GM12878 (cell line): ENCODE data around the gene KLF11. TPM values are rescaled to one million over a fixed set of nuclear protein-coding genes. Genes with fewer than 3 reads are reported as not detected.

Source experiments
- CHD1 ChIP-seq: IDR thresholded peaks from 2 replicates; pipeline ENCODE4 v1.6.1; 2012; ENCODE audit warnings: low read depth, low read length, improper control_type of control experiment
- JUND ChIP-seq: IDR thresholded peaks from 2 replicates; pipeline ENCODE4 v1.6.1; 2012; ENCODE audit warnings: low read depth, mild to moderate bottlenecking, low read length, improper control_type of control experiment, moderate library complexity
- KAT2A ChIP-seq: conservative IDR thresholded peaks from 2 replicates; pipeline ENCODE4 v1.6.1; 2011; ENCODE audit warnings: low read depth, low read length; ENCODE audit not compliant: control insufficient read depth
- MYC ChIP-seq: IDR thresholded peaks from 2 replicates; pipeline ENCODE4 v1.6.1; 2011; ENCODE audit warnings: mild to moderate bottlenecking, low read length, moderate library complexity, inconsistent platforms; ENCODE audit not compliant: insufficient read depth, insufficient replicate concordance, insufficient read length, severe bottlenecking
- RAD51 ChIP-seq: fragments of 450-650 bp; IDR thresholded peaks from 2 replicates; pipeline ENCODE4 v1.6.1; 2016; ENCODE audit warnings: moderate library complexity, mild to moderate bottlenecking, inconsistent platforms
- RELA ChIP-seq: fragments of 450-650 bp; IDR thresholded peaks from 2 replicates; pipeline ENCODE4 v1.8.0; 2014; ENCODE audit warnings: borderline replicate concordance; ENCODE audit not compliant: partially characterized antibody
- SMAD1 ChIP-seq: fragments of 450-650 bp; IDR thresholded peaks from 2 replicates; pipeline ENCODE4 v1.6.1; 2018; ENCODE audit warnings: mild to moderate bottlenecking, low read depth; ENCODE audit not compliant: partially characterized antibody
- SPI1 ChIP-seq: IDR thresholded peaks from 2 replicates; pipeline ENCODE4 v1.6.1; 2011; ENCODE audit warnings: low read depth, mild to moderate bottlenecking, low read length, moderate library complexity, borderline replicate concordance; ENCODE audit not compliant: insufficient read depth
- SRF ChIP-seq, 2 experiments: IDR thresholded peaks; 2 replicates each; pipeline ENCODE4 v1.6.1; 2011; ENCODE audit warnings: low read depth in 2 of 2, low read length in 2 of 2, mild to moderate bottlenecking in 1 of 2, moderate library complexity in 1 of 2
- STAT1 ChIP-seq: fragments of 450-650 bp; conservative IDR thresholded peaks from 2 replicates; pipeline ENCODE4 v1.6.1; 2014; ENCODE audit warnings: antibody characterized with exemption, mild to moderate bottlenecking
- YBX1 ChIP-seq: fragments of 450-650 bp; IDR thresholded peaks from 2 replicates; pipeline ENCODE4 v1.6.1; 2016; ENCODE audit warnings: antibody characterized with exemption
- ZNF24 ChIP-seq: fragments of 450-650 bp; IDR thresholded peaks from 2 replicates; pipeline ENCODE4 v1.6.1; 2017; ENCODE audit warnings: antibody characterized with exemption, mild to moderate bottlenecking
- polyA plus RNA-seq, 11 experiments: library from polyadenylated mRNA; depleted of rRNA in 4 of 11; unstranded in 6 of 11; stranded (reverse) in 5 of 11; fragments of >200 nt; fragmentation: Nextera tagmentation in 4 of 11; fragmentation: Illumina TruSeq in 1 of 11; extraction: Ambion mirVana in 4 of 11; extraction: Trizol in 1 of 11; gene quantifications; 1 replicate in 1 of 11; 2 replicates in 10 of 11; pipeline versions ENCODE4 v1.2.1 to v1.2.3, GENCODE V29; 2011 to 2016; ENCODE audit warnings: inconsistent platforms in 2 of 11, missing spikeins in 2 of 11, low read depth in 1 of 11
- total RNA-seq, 4 experiments: library from RNA; depleted of rRNA in 3 of 4; stranded (reverse); fragments of >200 nt in 3 of 4; fragmentation: Illumina TruSeq in 1 of 4; extraction: Trizol in 1 of 4; gene quantifications; 2 replicates each; pipeline versions ENCODE4 v1.2.1 to v1.2.3, GENCODE V29; 2013 to 2021
- TF ChIP-seq, protein P1 (sequence below): IDR thresholded peaks from 2 replicates; pipeline ENCODE4 v1.6.1; 2011; ENCODE audit warnings: mild to moderate bottlenecking, low read depth, low read length, moderate library complexity; ENCODE audit not compliant: insufficient replicate concordance
- TF ChIP-seq, protein P2 (sequence below): IDR thresholded peaks from 2 replicates; pipeline ENCODE4 v1.6.1; 2012; ENCODE audit warnings: improper control_type of control experiment, low read depth, low read length; ENCODE audit not compliant: insufficient replicate concordance
- TF ChIP-seq, protein P3 (sequence below): fragments of 450-650 bp; IDR thresholded peaks from 2 replicates; pipeline ENCODE4 v1.6.1; 2017; ENCODE audit warnings: mild to moderate bottlenecking
- TF ChIP-seq, protein P4 (sequence below): fragments of 450-650 bp; IDR thresholded peaks from 2 replicates; pipeline ENCODE4 v1.6.1; 2018; ENCODE audit warnings: borderline replicate concordance, mild to moderate bottlenecking; ENCODE audit not compliant: partially characterized antibody
- TF ChIP-seq, protein P5 (sequence below): IDR thresholded peaks from 2 replicates; pipeline ENCODE4 v1.6.1; 2012; ENCODE audit warnings: low read length, inconsistent platforms

KLF11 gene
- total and polyA plus RNA-seq, 10 of the 15 experiments (the other 5 are each of a cell fraction or from before 2014, with no cell fraction given) = 0.03 to 0.54 (median 0.14) TPM; not detected in 1

DNA sequence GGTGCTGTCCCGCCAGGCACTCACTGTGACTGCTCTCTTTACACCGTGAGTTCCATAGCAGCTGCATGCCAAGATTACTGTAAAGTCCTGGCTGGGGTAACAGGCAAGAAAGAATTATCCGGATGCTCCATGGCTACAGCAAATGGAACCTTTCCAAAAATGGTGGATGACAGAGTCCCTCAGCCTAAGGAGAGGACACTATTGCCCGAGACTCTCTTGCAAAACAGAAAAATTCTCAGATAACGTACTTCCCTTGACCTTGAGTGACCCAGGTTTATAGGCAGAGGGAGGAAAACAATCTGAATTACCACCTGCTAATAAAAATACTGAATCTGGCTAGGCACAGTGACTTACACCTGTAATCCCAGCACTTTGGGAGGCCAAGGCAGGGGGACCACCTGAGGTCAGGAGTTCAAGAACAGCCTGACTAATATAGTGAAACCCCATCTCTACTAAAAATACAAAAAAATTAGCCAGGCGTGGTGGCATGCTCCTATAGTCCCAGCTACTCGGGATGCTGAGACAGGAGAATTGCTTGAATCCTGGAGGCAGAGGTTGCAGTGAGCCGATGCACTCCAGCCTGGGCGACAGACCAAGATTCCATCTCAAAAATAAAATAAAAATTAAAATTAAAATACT is 32.3 kb downstream of the KLF11 start (continued):
- TF ChIP-seq, protein P1, sequence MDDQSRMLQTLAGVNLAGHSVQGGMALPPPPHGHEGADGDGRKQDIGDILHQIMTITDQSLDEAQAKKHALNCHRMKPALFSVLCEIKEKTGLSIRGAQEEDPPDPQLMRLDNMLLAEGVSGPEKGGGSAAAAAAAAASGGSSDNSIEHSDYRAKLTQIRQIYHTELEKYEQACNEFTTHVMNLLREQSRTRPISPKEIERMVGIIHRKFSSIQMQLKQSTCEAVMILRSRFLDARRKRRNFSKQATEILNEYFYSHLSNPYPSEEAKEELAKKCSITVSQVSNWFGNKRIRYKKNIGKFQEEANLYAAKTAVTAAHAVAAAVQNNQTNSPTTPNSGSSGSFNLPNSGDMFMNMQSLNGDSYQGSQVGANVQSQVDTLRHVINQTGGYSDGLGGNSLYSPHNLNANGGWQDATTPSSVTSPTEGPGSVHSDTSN = no peak
- TF ChIP-seq RELA (no peak), CHD1 (no peak), ZNF24 (no peak), RAD51 (no peak), STAT1 (no peak), SMAD1 (no peak), SPI1 (no peak), MYC (no peak), JUND (no peak), YBX1 (no peak), KAT2A (no peak), SRF (IDR thresholded peaks at IDR 0.05; ENCODE audit: low read depth in 2 of 2, low read length in 2 of 2) (no peak)
- TF ChIP-seq, protein P2, sequence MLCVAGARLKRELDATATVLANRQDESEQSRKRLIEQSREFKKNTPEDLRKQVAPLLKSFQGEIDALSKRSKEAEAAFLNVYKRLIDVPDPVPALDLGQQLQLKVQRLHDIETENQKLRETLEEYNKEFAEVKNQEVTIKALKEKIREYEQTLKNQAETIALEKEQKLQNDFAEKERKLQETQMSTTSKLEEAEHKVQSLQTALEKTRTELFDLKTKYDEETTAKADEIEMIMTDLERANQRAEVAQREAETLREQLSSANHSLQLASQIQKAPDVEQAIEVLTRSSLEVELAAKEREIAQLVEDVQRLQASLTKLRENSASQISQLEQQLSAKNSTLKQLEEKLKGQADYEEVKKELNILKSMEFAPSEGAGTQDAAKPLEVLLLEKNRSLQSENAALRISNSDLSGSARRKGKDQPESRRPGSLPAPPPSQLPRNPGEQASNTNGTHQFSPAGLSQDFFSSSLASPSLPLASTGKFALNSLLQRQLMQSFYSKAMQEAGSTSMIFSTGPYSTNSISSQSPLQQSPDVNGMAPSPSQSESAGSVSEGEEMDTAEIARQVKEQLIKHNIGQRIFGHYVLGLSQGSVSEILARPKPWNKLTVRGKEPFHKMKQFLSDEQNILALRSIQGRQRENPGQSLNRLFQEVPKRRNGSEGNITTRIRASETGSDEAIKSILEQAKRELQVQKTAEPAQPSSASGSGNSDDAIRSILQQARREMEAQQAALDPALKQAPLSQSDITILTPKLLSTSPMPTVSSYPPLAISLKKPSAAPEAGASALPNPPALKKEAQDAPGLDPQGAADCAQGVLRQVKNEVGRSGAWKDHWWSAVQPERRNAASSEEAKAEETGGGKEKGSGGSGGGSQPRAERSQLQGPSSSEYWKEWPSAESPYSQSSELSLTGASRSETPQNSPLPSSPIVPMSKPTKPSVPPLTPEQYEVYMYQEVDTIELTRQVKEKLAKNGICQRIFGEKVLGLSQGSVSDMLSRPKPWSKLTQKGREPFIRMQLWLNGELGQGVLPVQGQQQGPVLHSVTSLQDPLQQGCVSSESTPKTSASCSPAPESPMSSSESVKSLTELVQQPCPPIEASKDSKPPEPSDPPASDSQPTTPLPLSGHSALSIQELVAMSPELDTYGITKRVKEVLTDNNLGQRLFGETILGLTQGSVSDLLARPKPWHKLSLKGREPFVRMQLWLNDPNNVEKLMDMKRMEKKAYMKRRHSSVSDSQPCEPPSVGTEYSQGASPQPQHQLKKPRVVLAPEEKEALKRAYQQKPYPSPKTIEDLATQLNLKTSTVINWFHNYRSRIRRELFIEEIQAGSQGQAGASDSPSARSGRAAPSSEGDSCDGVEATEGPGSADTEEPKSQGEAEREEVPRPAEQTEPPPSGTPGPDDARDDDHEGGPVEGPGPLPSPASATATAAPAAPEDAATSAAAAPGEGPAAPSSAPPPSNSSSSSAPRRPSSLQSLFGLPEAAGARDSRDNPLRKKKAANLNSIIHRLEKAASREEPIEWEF = no peak
- TF ChIP-seq, protein P3, sequence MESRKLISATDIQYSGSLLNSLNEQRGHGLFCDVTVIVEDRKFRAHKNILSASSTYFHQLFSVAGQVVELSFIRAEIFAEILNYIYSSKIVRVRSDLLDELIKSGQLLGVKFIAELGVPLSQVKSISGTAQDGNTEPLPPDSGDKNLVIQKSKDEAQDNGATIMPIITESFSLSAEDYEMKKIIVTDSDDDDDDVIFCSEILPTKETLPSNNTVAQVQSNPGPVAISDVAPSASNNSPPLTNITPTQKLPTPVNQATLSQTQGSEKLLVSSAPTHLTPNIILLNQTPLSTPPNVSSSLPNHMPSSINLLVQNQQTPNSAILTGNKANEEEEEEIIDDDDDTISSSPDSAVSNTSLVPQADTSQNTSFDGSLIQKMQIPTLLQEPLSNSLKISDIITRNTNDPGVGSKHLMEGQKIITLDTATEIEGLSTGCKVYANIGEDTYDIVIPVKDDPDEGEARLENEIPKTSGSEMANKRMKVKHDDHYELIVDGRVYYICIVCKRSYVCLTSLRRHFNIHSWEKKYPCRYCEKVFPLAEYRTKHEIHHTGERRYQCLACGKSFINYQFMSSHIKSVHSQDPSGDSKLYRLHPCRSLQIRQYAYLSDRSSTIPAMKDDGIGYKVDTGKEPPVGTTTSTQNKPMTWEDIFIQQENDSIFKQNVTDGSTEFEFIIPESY = no peak
- TF ChIP-seq, protein P4, sequence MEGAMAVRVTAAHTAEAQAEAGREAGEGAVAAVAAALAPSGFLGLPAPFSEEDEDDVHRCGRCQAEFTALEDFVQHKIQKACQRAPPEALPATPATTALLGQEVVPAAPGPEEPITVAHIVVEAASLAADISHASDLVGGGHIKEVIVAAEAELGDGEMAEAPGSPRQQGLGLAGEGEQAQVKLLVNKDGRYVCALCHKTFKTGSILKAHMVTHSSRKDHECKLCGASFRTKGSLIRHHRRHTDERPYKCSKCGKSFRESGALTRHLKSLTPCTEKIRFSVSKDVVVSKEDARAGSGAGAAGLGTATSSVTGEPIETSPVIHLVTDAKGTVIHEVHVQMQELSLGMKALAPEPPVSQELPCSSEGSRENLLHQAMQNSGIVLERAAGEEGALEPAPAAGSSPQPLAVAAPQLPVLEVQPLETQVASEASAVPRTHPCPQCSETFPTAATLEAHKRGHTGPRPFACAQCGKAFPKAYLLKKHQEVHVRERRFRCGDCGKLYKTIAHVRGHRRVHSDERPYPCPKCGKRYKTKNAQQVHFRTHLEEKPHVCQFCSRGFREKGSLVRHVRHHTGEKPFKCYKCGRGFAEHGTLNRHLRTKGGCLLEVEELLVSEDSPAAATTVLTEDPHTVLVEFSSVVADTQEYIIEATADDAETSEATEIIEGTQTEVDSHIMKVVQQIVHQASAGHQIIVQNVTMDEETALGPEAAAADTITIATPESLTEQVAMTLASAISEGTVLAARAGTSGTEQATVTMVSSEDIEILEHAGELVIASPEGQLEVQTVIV = no peak
- TF ChIP-seq, protein P5, sequence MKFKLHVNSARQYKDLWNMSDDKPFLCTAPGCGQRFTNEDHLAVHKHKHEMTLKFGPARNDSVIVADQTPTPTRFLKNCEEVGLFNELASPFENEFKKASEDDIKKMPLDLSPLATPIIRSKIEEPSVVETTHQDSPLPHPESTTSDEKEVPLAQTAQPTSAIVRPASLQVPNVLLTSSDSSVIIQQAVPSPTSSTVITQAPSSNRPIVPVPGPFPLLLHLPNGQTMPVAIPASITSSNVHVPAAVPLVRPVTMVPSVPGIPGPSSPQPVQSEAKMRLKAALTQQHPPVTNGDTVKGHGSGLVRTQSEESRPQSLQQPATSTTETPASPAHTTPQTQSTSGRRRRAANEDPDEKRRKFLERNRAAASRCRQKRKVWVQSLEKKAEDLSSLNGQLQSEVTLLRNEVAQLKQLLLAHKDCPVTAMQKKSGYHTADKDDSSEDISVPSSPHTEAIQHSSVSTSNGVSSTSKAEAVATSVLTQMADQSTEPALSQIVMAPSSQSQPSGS = no peak; the same call in 1 of the 2 replicates
